Measurements from ENCODE around the gene ADAM33.

DNA sequence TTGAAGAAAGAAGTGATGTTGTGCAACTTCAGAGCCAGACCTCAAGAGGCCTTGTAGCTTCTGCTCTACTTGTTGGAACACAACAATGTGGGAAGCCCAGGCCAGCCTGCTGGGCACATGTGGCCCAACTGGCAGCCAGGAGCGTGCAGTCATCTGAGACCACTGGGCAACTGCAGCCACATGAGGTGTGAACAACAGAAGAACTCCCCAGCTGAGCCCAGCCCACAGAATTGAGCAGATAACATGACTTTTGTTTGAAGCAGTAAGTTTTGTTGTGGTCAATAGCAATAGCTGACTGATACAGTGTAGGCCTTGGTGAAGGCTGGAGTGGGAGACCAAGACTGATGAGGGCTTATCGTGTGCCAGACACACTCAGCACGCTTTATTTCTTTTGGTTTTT is 8.6 kb upstream of the ADAM33 start:
- TF ChIP-seq, protein P1, sequence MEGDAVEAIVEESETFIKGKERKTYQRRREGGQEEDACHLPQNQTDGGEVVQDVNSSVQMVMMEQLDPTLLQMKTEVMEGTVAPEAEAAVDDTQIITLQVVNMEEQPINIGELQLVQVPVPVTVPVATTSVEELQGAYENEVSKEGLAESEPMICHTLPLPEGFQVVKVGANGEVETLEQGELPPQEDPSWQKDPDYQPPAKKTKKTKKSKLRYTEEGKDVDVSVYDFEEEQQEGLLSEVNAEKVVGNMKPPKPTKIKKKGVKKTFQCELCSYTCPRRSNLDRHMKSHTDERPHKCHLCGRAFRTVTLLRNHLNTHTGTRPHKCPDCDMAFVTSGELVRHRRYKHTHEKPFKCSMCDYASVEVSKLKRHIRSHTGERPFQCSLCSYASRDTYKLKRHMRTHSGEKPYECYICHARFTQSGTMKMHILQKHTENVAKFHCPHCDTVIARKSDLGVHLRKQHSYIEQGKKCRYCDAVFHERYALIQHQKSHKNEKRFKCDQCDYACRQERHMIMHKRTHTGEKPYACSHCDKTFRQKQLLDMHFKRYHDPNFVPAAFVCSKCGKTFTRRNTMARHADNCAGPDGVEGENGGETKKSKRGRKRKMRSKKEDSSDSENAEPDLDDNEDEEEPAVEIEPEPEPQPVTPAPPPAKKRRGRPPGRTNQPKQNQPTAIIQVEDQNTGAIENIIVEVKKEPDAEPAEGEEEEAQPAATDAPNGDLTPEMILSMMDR (conservative IDR thresholded peaks at IDR 0.05; ENCODE audit: low read depth, low read length), result no peak
- no peak for TF ChIP-seq EZH2 (IDR thresholded peaks at IDR 0.05; ENCODE audit: borderline replicate concordance, low read depth, low read length, poor library complexity, severe bottlenecking)

Measured in A673 (cell line).